NCI-H2081 treated with DMSO at 0.1 percent for 48 hours (cell line): Measurements from ENCODE around the gene MYO16.

Source experiments
- DNase-seq: peaks from one replicate; lab custom pipeline; 2025; lab: John Stamatoyannopoulos, UW

Gene MYO16

DNA sequence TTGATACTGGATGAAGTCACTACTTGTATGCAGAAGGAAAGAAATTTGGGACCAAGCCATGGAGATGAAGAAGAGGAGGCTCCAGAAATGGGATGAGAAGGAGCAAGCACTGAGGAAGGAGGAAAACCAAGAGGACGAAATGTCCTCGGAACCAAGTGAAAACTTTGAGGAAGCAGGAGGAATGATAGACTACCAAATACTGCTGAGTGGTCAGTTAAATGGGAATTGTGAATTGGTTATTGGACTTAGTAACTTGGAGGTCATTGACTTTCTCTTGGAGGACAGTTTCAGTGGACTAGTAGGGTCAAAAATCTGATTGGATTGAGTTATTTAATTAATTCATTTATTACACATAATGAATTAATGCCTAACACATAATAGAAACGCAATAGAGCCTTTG is 167.9 kb downstream of the MYO16 start:
- no peak for DNase-seq

DNA sequence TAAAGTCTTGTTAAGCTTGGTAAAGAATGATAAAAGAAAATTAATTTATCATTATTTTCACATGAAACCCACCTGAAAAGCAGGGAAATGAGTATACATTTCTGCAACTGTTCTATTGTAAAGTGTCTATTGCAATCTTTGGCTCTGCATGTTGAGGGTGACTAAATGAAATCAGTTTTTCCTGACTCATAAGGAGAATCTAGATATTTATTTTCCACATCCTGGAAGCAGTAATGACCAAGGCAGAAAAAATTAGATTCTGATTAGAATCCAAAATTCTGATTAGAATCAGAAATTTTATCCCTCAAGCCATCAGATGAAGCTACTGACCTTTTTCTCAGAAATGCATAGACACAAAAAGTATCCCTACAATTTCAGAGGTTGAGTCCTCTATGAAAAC is 178.4 kb downstream of the MYO16 start:
- DNase-seq, result no peak

DNA sequence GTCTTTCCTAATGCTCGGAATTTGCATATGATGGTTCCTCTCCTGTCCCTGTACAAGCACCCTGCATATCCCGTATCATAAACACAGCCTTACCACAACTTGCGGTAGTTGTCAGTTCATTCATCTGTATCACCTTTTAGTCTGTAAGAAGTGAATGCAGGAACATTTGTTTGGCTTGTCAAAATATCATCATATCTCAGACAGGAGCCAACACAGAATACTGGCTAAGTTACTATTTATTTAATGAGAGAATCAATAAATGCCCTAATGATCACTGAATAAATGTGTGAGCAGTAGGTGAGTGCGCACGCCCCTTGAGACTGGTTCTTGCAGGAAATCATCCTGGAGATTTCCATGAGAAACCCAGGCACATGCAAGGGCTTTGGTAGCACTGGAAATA is 182.8 kb downstream of the MYO16 start:
- DNase-seq, result no peak

DNA sequence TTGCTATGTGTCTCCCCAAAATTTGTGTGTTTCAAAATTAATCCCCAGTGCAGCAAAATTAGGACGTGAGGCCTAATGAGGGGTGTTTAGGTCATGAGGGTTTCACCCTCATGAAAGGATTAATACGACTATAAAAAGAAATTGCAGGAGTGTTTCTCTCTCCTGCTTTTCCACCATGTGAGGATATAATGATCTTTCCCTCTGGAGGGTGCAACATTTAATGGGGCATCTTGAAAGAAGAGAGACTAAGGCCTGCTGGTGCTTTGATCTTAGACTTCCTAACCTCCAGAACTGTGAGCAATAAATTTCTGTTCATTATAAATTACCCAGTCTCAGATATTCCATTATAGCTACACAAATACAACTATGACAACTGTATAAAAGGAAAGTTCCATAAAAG is 183.2 kb downstream of the MYO16 start:
- DNase-seq, result no peak

DNA sequence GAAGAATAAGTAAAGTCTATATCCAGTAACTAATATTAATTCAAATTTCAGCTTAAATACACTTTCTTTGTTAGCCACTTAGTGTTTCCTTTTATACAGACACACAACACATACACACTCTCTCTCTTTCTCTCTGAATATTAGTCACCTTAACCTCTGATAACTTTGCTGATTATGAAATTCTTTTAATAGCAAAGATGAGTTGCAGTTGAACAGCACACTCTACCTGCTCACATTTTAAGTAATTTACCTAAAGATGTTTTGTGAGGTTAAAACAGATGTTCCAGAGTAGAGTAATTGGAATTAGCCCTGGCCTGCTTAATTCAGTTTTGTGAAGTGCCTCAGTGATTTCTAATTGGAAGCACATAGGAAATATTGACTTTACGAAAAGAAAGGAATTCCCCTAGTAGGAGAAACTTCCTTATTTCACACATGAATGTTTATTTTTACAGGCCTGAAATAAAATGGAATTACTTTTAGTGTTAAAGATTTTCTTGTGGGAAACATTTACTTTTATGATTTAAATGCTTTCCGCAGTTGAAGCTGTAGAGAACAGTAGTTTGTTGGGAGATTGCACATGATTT is 184.3 kb downstream of the MYO16 start:
- DNase-seq, result no peak

DNA sequence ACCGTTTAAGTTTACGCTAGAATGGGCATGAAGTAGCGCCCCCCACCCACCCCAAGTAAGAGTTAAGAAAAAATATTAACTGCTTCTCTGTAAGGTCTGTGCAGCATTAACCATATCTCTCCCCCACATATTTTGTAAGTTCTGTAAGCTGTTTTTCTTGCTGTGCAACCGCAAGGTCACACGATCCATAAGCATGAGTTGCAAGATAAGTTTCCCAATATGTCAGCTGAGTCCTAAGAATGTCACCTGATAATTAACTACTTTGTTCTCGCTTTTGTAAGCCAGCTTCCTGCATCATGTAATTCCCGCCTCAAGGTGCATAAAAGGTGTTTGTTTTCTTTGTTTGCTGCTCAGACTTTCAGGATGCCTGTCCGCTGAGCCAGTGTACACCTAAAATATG is 187.0 kb downstream of the MYO16 start:
- DNase-seq, result no peak

DNA sequence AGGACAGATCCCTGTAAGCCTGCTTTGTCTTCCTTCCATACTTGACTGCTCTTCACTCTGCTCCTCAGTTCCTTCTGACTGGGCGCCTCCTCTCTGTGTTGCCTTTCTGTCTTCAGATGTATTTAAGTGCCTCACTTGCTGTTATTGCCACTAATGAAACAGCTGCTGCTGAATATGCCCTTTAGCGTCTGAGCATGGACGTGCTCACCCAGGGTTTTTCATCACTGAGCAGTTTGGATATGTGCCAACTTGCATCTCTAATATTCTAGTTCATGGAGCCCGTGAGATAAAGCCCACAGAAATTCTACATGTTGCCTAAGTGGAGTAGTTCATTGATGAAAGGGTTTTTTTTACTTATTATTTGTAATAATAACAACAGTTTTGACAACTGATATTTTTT is 198.2 kb downstream of the MYO16 start:
- DNase-seq, result no peak

DNA sequence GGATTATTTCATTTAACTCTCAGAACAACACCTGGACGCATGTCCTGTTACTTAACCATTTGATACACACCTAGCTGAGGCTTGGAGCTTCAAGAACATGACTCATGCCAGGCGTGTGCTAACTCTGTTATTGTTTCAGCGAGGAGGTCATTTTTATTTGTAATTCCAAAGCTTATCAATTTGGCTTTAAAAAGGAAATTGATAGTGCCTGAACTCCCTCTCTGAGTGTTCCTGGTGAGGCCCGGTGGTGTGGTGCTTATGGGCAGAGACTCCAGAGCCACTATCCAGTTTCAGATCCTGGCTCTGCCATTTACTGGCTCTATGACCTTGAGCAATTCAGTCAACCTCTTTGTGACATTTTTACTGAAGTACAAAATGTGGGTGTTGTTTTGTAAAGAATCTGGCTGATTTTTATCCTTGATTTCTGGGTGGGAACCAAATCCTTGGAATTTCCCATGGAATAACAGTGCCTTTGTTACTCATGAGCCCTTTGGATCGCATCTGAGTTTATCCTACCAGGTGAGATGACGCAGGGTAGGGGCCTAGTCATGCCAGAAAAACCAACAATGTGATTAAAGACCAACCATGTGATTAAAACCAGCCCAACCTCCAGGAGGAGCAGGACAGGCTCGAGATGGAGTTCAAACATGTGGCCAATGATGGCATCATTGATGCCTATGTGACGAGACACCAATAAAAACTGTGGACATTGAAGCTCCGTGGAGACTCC is 198.8 kb downstream of the MYO16 start:
- no peak for DNase-seq

DNA sequence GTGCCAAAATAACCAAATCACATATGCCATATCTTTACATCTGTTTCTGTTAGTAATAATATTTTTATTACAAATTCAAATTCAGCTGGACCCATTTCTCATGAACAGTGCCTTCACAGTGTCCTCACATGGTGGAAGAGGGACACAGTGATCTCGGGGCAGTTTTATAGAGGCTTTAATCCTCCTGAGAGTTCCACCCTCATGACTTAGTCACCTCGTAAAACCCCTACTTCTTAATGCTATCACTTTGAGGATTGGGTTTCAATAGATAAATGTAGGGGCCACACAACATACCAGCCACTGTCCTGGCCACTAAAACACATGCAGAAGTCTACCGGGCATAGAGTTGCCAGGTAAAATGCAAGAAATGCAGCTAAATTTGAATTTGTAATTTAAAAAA is 201.5 kb downstream of the MYO16 start:
- DNase-seq, result no peak

DNA sequence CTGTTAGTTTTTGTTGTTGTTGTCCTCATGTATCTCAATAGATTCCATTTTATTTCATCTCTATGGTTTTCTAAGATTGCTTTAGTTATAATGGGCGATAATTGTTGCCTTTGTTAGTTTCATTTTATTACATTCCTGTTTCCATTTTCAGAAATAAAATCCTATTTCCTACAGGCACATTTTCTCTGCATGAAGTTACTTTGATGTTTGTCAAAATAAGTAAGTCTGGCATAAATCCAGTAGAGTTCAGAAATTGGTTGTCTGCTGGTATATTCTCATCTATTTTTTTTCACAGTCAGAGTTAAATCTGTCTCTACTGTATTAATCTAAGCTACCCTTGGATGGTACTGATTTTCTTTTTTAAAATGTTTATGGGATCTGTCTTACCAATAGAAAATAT is 204.1 kb downstream of the MYO16 start:
- DNase-seq, result no peak

DNA sequence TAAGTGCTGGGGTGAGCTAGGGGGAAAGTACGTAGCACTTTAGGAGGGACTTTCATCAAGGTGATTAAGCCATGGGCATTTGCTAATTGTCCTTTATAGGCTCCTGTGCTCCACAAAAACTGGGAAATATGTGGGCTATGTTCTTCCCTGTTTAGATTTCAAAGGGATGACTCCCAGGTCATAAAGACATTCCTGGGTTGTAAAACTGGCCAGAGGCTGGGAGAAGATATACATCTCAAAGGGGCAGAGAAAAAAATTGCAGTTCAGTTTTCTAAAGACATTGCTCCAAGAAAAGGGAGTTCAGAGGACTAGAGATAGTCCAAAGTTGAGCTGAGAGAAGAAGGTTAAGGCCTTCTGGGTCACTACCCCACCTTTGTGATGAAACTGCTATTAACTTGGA is 204.8 kb downstream of the MYO16 start:
- DNase-seq, result no peak

DNA sequence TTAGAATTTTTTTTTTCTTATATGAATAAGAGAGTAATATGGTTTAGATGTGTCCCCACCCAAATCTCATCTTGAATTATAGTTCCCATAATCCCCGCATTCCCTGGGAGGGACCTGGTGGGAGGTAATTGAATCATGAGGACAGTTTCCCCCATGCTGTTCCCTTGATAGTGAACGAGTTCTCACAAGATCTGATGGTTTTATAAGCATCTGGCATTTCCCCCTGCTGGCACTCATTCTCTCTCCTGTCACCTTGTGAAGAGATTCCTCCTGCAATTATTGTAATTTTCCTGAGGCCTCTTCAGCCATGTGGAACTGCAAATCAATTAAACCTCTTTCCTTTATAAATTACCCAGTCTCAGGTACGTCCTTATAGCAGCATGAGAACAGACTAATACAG is 205.7 kb downstream of the MYO16 start:
- DNase-seq, result no peak

DNA sequence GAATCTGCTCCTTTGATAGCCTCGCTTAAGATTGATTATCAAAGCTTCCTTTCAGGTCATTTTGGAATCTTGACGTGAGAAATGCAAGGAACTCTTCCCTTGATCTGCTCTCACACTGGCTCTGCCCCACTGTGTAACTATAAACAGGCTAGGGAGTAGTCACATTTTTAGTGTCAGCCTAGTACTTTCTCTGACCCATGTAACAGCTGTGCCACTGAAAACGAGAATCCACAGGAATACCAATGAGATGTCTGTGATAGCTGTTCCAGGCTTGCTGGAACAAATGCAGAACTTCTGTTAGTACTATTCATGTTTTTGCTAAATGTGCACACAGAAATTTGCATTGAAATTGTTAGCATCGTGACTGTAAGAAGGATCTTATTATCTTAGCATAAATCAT is 221.3 kb downstream of the MYO16 start:
- DNase-seq, result no peak

DNA sequence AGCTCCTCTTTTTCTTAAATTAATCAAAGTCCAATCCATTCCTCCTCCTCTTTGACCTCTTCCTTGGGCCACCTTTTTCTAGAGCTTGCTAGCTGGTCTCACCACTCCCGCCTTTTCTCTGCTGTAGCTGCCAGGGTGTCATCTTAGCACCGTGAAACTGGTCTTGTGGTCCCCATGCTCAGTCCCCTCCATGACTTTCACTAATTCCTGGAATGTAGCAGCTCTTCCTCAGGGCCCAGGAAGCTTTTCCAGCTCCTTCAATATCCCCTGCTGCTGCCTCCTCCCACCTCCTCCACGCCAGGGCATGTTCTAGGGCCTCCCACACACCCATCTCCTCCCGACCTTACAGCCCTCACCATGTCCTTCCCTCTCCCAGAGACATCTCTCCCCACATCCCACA is 222.2 kb downstream of the MYO16 start:
- DNase-seq, result no peak

DNA sequence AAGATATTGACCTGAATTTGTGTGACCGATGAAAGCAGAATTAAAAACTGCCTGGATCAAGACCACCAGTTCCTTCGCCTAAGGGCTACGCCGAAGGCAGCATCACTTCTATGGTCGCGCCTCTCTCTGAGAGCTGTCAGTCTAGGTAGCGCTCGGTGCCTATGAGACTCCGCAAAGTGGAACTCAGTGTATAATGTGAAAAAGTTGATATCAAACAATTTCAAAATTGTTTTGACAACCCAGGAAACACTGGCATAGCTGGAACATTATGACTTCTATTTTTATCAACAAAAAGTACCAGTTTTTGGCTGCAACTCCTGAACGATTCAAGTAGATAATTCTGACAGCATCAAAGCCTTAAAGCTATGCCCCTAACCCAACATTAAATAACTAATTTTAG is 223.6 kb downstream of the MYO16 start:
- no peak for DNase-seq

DNA sequence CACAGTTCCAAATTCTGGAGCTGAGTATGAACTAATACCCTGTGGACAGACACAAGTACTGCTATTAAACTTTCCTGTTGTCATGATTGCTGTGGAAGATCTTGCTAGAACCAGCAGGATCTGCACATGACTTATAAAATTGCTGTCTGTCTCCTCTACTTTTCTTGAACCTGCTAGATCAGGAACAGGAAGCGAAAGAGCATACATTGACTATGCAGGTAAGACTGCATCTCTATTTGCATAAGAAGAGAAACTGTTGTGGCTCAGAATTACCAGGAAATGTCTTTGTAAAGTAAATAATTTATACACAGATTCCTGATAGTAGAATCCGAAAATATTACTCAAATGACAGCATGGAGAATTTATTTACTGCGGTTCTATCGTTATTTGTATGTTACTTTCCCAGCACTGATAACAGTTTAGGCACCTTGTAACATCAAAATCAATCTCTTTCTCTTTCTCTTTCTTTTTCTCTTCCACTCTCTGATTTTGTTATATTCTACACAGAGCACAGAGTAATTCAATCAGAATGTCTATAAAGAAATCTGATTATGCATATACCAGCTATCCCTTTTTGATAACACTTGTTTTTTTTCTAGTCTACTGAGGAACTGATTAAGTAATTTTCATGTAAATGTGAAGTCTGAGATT is 226.5 kb downstream of the MYO16 start:
- DNase-seq, result no peak

DNA sequence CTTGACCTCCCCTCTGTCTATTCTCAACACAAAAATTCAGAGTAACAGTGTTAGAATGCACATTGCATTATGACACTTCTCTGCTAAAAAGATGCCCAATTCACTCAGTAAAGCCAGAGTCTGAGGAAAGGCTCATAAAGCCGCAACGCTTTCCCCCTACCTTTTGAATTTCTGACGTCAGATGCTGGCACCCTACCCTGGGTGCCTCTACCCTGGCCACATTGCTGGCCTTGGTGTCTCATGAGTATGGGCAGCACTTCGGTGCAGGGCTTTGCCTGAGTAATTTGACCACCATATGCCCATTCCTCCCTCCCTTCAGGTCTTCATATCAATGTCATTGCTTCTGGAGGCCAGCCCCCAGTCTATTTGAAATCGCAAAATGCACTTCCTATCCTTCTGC is 229.3 kb downstream of the MYO16 start:
- no peak for DNase-seq

DNA sequence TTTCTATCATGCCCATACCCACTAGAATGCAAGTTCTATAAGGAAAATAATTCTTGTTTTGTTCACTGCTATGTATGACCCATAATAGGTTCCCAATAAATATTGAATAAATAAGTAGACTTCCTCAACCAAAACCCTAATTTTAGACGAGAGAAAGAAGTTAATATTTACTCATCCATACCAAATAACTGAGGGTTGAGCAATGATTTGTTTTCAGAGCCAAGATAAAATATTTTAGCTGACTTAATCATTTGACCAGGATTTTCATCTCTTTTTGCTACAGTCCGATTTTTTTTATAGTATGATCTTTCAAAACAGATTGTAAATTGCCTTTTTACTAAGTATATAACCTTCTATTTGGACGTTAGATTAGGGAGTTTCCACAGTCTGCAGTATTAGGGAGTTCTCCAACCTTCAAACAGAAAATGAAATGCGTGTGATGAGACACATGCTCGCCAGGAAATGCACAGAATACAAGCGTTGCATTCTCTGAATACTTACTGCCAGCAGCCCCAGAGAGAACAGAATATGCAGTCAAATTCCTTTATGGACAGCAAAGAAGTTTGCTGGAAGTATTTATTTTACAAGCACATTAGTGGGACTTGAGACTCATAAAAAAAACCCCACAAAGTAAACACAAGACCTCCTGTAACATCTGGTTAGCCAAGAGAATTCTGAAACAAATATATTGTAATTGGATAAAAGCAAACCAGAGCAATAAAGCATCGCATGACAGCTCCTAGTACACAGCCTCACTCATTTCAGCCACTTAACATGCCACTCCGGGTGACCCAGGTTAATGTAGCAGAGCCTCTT is 230.0 kb downstream of the MYO16 start:
- no peak for DNase-seq

DNA sequence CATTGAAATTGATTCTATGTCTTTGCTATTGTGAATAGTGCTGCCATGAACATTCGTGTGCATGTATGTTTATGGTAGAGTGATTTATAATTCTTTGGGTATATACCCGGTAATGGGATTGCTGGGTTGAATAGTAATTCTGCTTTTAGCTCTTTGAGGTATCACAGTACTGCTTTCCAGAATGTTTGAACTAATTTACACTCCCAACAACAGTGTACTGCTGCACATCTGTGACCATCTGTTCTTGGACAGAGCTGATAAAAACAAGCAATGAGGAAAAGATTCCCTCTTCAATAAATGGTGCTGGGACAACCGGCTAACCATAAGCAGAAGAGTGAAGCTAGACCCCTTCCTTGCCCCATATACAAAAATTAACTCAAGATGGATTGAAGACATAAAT is 231.0 kb downstream of the MYO16 start:
- no peak for DNase-seq

DNA sequence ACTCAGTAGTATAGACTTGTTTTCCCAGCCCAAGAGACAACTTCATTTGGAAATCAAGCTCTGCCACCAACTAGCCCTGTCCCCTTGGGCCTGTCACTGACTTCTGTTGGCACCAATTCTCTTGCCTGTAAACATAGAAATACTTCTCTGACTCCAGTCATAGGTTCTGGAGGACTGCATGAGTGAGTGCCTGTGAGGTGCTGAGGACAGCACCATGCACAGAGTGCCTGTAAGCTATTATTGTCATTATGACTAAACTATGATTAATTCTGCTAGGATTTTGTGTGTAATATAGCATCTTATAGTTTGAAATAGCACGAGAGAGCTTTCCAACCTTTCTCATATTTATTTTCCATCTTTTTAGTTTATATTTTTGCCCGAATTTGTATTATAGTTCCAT is 247.9 kb downstream of the MYO16 start:
- no peak for DNase-seq

DNA sequence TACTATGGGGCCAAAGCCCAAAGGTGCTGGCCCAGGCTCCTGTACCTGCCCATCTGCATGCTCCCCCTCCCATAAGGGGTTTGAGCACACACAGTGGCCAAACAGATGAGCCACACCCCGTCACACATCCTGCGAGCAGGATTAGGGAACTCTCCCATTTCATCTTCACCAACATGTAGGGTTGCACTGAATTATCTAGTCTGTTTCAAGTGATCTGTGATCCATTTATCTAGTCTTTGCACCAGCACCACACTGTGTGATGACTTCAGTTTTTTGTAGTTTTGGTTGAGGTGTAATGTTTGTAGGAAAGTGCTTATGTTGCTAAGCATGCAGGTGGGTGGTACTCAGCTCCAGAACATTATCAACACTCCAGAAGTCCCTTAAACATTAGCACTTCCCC is 249.3 kb downstream of the MYO16 start:
- no peak for DNase-seq

DNA sequence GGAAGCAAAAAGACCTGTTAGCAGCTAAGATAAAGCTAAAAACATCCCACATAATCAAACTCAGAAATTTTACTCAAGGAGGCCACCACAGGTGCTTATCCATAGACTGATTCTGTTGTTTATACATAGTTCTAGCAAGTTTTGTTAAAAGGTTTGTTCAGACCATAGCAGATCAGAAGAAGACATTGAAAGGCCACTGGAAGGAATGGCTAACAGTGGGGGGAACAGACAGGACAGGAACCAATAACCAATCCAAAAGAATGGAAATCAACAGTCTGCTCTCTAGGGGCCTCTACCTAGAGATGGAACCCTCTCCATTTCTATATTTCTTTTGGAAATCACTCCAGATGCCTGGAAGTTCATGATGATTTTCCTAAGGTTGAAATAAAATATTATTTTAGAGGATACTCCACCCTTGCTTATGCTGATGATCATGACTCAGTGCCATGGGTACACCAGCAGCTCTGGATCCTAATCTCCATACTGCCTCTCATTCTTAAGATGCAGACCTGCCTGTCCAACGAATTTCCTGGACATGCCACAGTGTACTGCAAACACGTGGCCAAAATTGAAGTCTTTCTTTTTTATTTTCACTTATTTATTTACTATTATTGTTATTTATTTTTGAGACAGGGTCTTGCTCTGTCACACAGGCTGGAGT is 260.0 kb downstream of the MYO16 start:
- no peak for DNase-seq
